TTC549 (cell line): ENCODE data around the gene SGSH.
"Not testable (repeated sequence)": the region's sequence is repeated elsewhere in the genome, so short reads cannot be mapped to it uniquely, and the experiment has no call there.

ENCODE experiments used
- FAIRE-seq: peaks from 2 replicates; lab custom pipeline; 2012; peaks lifted over from hg19 to GRCh38; lab: Jason Lieb, UNC

The SGSH gene

GRCh38 chr17:80253631-80254395 lies 33.7 kb upstream of the SGSH start:
- no peak for FAIRE-seq

GRCh38 chr17:80252871-80253270 lies 32.7 kb upstream of the SGSH start:
- FAIRE-seq, result no peak

GRCh38 chr17:80251966-80252365 lies 31.8 kb upstream of the SGSH start:
- no peak for FAIRE-seq

GRCh38 chr17:80248894-80249710 lies 29.0 kb upstream of the SGSH start:
- FAIRE-seq, result no peak

GRCh38 chr17:80248001-80248893 lies 28.1 kb upstream of the SGSH start:
- no peak for FAIRE-seq

GRCh38 chr17:80247561-80247960 lies 27.4 kb upstream of the SGSH start:
- no peak for FAIRE-seq

GRCh38 chr17:80246726-80247125 lies 26.6 kb upstream of the SGSH start:
- FAIRE-seq, result no peak

- FAIRE-seq, result no peak
Measured at GRCh38 chr17:80246266-80246681, 26.1 kb upstream of the SGSH start.

GRCh38 chr17:80245566-80246265 lies 25.6 kb upstream of the SGSH start:
- FAIRE-seq, result no peak

GRCh38 chr17:80244871-80245509 lies 24.9 kb upstream of the SGSH start:
- no peak for FAIRE-seq

- not testable (repeated sequence) for FAIRE-seq
Measured at GRCh38 chr17:80244448-80244847, 24.3 kb upstream of the SGSH start.

- FAIRE-seq, result no peak
Measured at GRCh38 chr17:80243526-80244433, 23.6 kb upstream of the SGSH start.

- no peak for FAIRE-seq
Measured at GRCh38 chr17:80242505-80242904, 22.4 kb upstream of the SGSH start.

- no peak for FAIRE-seq
Measured at GRCh38 chr17:80237386-80237785, 17.3 kb upstream of the SGSH start.

- no peak for FAIRE-seq
Measured at GRCh38 chr17:80236911-80237310, 16.8 kb upstream of the SGSH start.

- no peak for FAIRE-seq
Measured at GRCh38 chr17:80233202-80233601, 13.1 kb upstream of the SGSH start.

GRCh38 chr17:80232438-80232837 lies 12.3 kb upstream of the SGSH start:
- FAIRE-seq, result no peak

- no peak for FAIRE-seq
Measured at GRCh38 chr17:80229011-80229410, 8.9 kb upstream of the SGSH start.

GRCh38 chr17:80228477-80228876 lies 8.3 kb upstream of the SGSH start:
- no peak for FAIRE-seq

- FAIRE-seq, result no peak
Measured at GRCh38 chr17:80227666-80228065, 7.5 kb upstream of the SGSH start.
